ENCODE data around the gene MLLT3. TPM values are rescaled to one million over a fixed set of nuclear protein-coding genes. Genes with fewer than 3 reads are reported as not detected.
A peak's percentile ranks its signal among the peaks of the same experiment; 100 is the strongest.

MLLT3 gene
- total and polyA plus RNA-seq, 2 of the 8 experiments (the other 6 are each of a cell fraction or from before 2014, with no cell fraction given) = 5.9 to 9.6 TPM

DNA sequence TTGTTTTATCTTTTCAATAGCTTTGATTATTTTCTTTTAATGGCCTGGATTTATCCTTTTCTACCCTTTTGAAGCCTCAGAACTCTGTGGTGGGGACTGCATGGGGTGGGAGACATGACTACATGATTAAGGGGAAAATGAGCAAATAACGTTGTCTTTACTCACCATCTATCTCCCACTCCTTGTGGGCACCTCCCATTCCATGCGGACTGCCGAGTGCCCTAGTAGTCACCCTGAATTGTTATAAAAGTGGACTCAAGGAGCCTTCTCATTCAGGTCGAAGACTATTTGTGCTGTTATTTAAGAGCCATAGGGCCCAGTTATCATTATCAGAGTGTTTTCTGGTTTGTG lies 281.8 kb downstream of the MLLT3 start:
- H3K4me2 ChIP-seq (ENCODE audit: insufficient read depth in 1 of 2, low read depth in 2 of 2, low read length in 2 of 2) = no peak overlapping the region
- no peak overlapping the region; the same call in 1 of the 2 replicates for H2BK15ac ChIP-seq (ENCODE audit: low read length)
- POLR2A ChIA-PET (ENCODE audit: partially characterized antibody) = interaction anchor here (0.7 to 1.0 kb wide), 3 partner anchors 19 to 620 kb away, joined by 3 to 4 read pairs (median 3); no protein-coding TSS in a partner anchor
- H3K36me3 ChIP-seq (ENCODE audit: control insufficient read depth in 2 of 4, insufficient read depth in 4 of 4, low read length in 3 of 4) = no peaks in the 10 kb centered on the region
- H3K9ac ChIP-seq (replicated peaks in 1 of 4; ENCODE audit: extremely low read depth in 1 of 4, low read depth in 3 of 4, low read length in 3 of 4) = no peak overlapping the region; a peak in 1 of 7 replicates
- TF ChIP-seq SIRT6 (IDR thresholded peaks at IDR 0.05; ENCODE audit: low read length) (no peak), ASH2L (IDR thresholded peaks at IDR 0.05; ENCODE audit: low read length) (no peak), SP2 (IDR thresholded peaks at IDR 0.05; ENCODE audit: low read length) (no peak), JUN (IDR thresholded peaks at IDR 0.05; ENCODE audit: low read depth, low read length) (no peak), RBBP5 (IDR thresholded peaks at IDR 0.05; ENCODE audit: borderline replicate concordance, low read depth, low read length) (no peak), CEBPB (IDR thresholded peaks at IDR 0.05; ENCODE audit: low read depth, low read length) (no peak), BACH1 (IDR thresholded peaks at IDR 0.05; ENCODE audit: low read length) (no peak), TBP (IDR thresholded peaks at IDR 0.05; ENCODE audit: low read depth, low read length) (no peak), TEAD4 (IDR thresholded peaks at IDR 0.05; ENCODE audit: low read depth, low read length) (no peak), EP300 (IDR thresholded peaks at IDR 0.05; ENCODE audit: borderline replicate concordance in 1 of 2, low read depth in 2 of 2, low read length in 2 of 2) (no peak), POLR2A (IDR thresholded peaks at IDR 0.05; ENCODE audit: control extremely low read depth in 1 of 2, low read depth in 2 of 2, low read length in 2 of 2) (no peak), KDM4A (IDR thresholded peaks at IDR 0.05; ENCODE audit: low read depth, low read length, severe bottlenecking) (no peak)
- TF ChIP-seq, protein P1, sequence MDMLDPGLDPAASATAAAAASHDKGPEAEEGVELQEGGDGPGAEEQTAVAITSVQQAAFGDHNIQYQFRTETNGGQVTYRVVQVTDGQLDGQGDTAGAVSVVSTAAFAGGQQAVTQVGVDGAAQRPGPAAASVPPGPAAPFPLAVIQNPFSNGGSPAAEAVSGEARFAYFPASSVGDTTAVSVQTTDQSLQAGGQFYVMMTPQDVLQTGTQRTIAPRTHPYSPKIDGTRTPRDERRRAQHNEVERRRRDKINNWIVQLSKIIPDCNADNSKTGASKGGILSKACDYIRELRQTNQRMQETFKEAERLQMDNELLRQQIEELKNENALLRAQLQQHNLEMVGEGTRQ (IDR thresholded peaks at IDR 0.05; ENCODE audit: low read length) = no peak
- no peak overlapping the region for H3K4ac ChIP-seq (replicated peaks; ENCODE audit: insufficient read length, low read depth, low read length)
- no peak overlapping the region for H3K23ac ChIP-seq (ENCODE audit: insufficient read length)
- H4K8ac ChIP-seq (ENCODE audit: extremely low read depth, insufficient read depth, low read length) = no peak overlapping the region
- H2BK120ac ChIP-seq (replicated peaks; ENCODE audit: low read depth, low read length) = no peak overlapping the region
- H3K79me1 ChIP-seq (ENCODE audit: low read depth, low read length) = no peaks in the 10 kb centered on the region
- H3K4me1 ChIP-seq (replicated peaks in 1 of 4; ENCODE audit: control insufficient read depth in 3 of 4, insufficient read depth in 4 of 4, low read length in 3 of 4) = peaks cover 2 to 11% (median 5%) of the 10 kb centered on the region in 4 experiments; a peak in 4 of 7 replicates
- no peak overlapping the region for H2AK5ac ChIP-seq (ENCODE audit: low read depth, low read length)
- H4K20me1 ChIP-seq (replicated peaks in 1 of 2; ENCODE audit: control insufficient read depth in 1 of 2, insufficient read depth in 2 of 2, low read length in 2 of 2) = no peaks in the 10 kb centered on the region
- no peak overlapping the region for H3K4me3 ChIP-seq (ENCODE audit: extremely low read depth in 1 of 4, insufficient read depth in 2 of 4, low read depth in 3 of 4, low read length in 4 of 4)
- no peak overlapping the region for H3K56ac ChIP-seq (replicated peaks; ENCODE audit: insufficient read length, low read depth, low read length)
- H4K91ac ChIP-seq (replicated peaks; ENCODE audit: insufficient read length, low read length) = no peak overlapping the region
- WGBS, 2 experiments (ENCODE audit: extremely low coverage in 1 of 2, insufficient coverage in 1 of 2, insufficient read length in 1 of 2, insufficient replicate concordance in 2 of 2, low coverage in 1 of 2, low lambda C conversion rate in 2 of 2, missing lambda C conversion rate in 1 of 2) = 92% methylated on average over 4 of the region's 4 CpGs; no CpG with 5 or more reads in 1 of the 2 experiments
- no peak overlapping the region for H2AFZ ChIP-seq (ENCODE audit: low read length)
- H3K14ac ChIP-seq (ENCODE audit: insufficient read length) = no peak overlapping the region
- FAIRE-seq (no peak), DNase-seq (ENCODE audit: low read depth in 1 of 2, low spot score in 2 of 2) (peak in 1 of 2 experiments; percentile 39)
- H2BK12ac ChIP-seq (ENCODE audit: low read depth, low read length) = 0 out of 2 replicates have a peak overlapping the region, but pooled peaks have one; percentile 51
- H2BK5ac ChIP-seq (ENCODE audit: low read depth, low read length) = no peak overlapping the region
- no peaks in the 10 kb centered on the region for H3K9me3 ChIP-seq (ENCODE audit: insufficient read depth in 2 of 2, low read depth in 1 of 2, low read length in 1 of 2)
- H3K27ac ChIP-seq (ENCODE audit: low read depth, low read length) = no peak overlapping the region
- no peak overlapping the region for H3K18ac ChIP-seq (ENCODE audit: extremely low read depth, low read length)
- CTCF ChIA-PET (ENCODE audit: partially characterized antibody) = interaction anchor here (1.5 kb wide), 1 partner anchor 17 kb away, joined by 5 read pairs; no protein-coding TSS in a partner anchor
- H3K27me3 ChIP-seq (replicated peaks in 1 of 4; ENCODE audit: control insufficient read depth in 3 of 4, extremely low read depth in 1 of 4, insufficient read depth in 3 of 4, low read length in 3 of 4) = no peaks in the 10 kb centered on the region
- no peaks in the 10 kb centered on the region for H3K23me2 ChIP-seq (ENCODE audit: low read depth, low read length)
- no peak overlapping the region for H4K5ac ChIP-seq (ENCODE audit: insufficient read length, low read depth, low read length)
- H2BK20ac ChIP-seq (ENCODE audit: low read length) = 0 out of 2 replicates have a peak overlapping the region, but pooled peaks have one; percentile 84
- no peaks in the 10 kb centered on the region for H3K79me2 ChIP-seq (ENCODE audit: control insufficient read depth in 1 of 2, insufficient read depth in 2 of 2, low read length in 2 of 2)

Measured in H1 (cell line).